HG02588 (cell line): Measurements from ENCODE around the gene UTP20.
A peak's percentile ranks its signal among the peaks of the same experiment; 100 is the strongest.

Experiments used
- ATAC-seq: cut with Tn5 transposase; IDR thresholded peaks from one replicate; pipeline ENCODE4 v1.9.1; 2021; ENCODE audit warnings: mild to moderate bottlenecking, moderate library complexity; ENCODE audit not compliant: unreplicated experiment

Gene UTP20

GRCh38 chr12:101280006-101280505, at the start of gene UTP20:
UTP20 (plus strand) TSS chr12:101280105; CDS start chr12:101280283, 178 bp downstream.
- ATAC-seq: peak; percentile 100

- ATAC-seq: no peak
Observed at GRCh38 chr12:101230547-101230946, 49.4 kb upstream of the UTP20 start.

GRCh38 chr12:101231636-101232035, 48.3 kb upstream of the UTP20 start:
- no peak for ATAC-seq

GRCh38 chr12:101235686-101236085, 44.2 kb upstream of the UTP20 start:
- ATAC-seq: no peak

- no peak for ATAC-seq
Observed at GRCh38 chr12:101238306-101238705, 41.6 kb upstream of the UTP20 start.

- ATAC-seq: no peak
Observed at GRCh38 chr12:101238800-101239329, 41.0 kb upstream of the UTP20 start.

GRCh38 chr12:101243074-101243473, 36.8 kb upstream of the UTP20 start:
- no peak for ATAC-seq

GRCh38 chr12:101243616-101244015, 36.3 kb upstream of the UTP20 start:
- no peak for ATAC-seq

- no peak for ATAC-seq
Observed at GRCh38 chr12:101256266-101256665, 23.6 kb upstream of the UTP20 start.

GRCh38 chr12:101257357-101257756, 22.5 kb upstream of the UTP20 start:
- ATAC-seq: no peak

GRCh38 chr12:101267111-101267510, 12.8 kb upstream of the UTP20 start:
- ATAC-seq: no peak

- no peak for ATAC-seq
Observed at GRCh38 chr12:101276433-101276832, 3.5 kb upstream of the UTP20 start.

- ATAC-seq: no peak
Observed at GRCh38 chr12:101277443-101277842, 2.5 kb upstream of the UTP20 start.

- ATAC-seq: no peak
Observed at GRCh38 chr12:101287357-101287756, 7.5 kb downstream of the UTP20 start.

- no peak for ATAC-seq
Observed at GRCh38 chr12:101297661-101298060, 17.8 kb downstream of the UTP20 start.

- ATAC-seq: no peak
Observed at GRCh38 chr12:101298426-101298825, 18.5 kb downstream of the UTP20 start.

- ATAC-seq: no peak
Observed at GRCh38 chr12:101299346-101299745, 19.4 kb downstream of the UTP20 start.

GRCh38 chr12:101299931-101300330, 20.0 kb downstream of the UTP20 start:
- no peak for ATAC-seq

- ATAC-seq: no peak
Observed at GRCh38 chr12:101302741-101303140, 22.8 kb downstream of the UTP20 start.

- ATAC-seq: no peak
Observed at GRCh38 chr12:101305226-101305779, 25.4 kb downstream of the UTP20 start.

- no peak for ATAC-seq
Observed at GRCh38 chr12:101305794-101306193, 25.9 kb downstream of the UTP20 start.

GRCh38 chr12:101322480-101322879, 42.6 kb downstream of the UTP20 start:
- no peak for ATAC-seq

GRCh38 chr12:101323255-101323654, 43.4 kb downstream of the UTP20 start:
- no peak for ATAC-seq
